ENCODE data around the gene FURIN. TPM values are rescaled to one million over a fixed set of nuclear protein-coding genes. Genes with fewer than 3 reads are reported as not detected.
A peak's percentile ranks its signal among the peaks of the same experiment; 100 is the strongest.

FURIN gene
- 19.3 TPM for polyA plus RNA-seq (2013, experiment 1 of 2)
- polyA plus RNA-seq (2013, experiment 2 of 2) = 19.0 TPM

DNA sequence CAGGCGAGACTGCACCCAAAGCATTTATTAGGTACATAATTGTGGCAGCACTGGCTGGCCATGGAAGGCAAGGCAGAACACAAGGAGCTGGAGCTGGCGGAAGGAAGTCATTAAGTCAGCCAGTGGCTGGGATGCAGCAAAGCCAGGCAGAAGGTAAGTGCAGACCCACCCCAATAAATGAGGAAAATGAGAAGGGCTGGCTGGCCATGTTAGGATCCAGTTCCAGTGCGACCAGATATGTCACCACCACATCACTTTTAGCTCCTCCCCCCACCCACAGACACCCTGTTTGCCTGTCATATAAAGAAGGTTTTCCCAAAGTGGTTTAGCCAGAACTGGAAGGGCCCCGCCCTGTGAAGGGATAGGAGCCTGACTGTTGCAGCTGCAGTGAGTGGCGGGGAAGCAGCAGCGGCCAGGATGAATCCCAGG, at the start of gene FURIN:
TSS of gene FURIN (plus strand) at position 328 of the 429 bp plus-strand sequence. CDS start 7,153 bp downstream, outside the sequence.
- Histone ChIP-seq H2BK120ac (ENCODE audit: low read depth, low read length) (no peak within 1 kb of the TSS), H3K14ac (ENCODE audit: low read length) (no peak within 1 kb of the TSS), H3K9me3 (replicated peaks in 1 of 2; ENCODE audit: control insufficient read depth in 2 of 2, insufficient read depth in 1 of 2, low read depth in 1 of 2, low read length in 2 of 2) (no peaks in the 10 kb centered on the region), H4K8ac (ENCODE audit: low read depth, low read length) (no peak within 1 kb of the TSS), H3K36me3 (replicated peaks in 1 of 2; ENCODE audit: control insufficient read depth in 2 of 2, insufficient read depth in 2 of 2, low read length in 2 of 2) (no peaks in the 10 kb centered on the region), H4K91ac (ENCODE audit: low read depth, low read length, poor library complexity) (peak within 1 kb of the TSS; percentile 58), H2BK15ac (ENCODE audit: low read length) (no peak within 1 kb of the TSS), H3K4me3 (ENCODE audit: low read length in 2 of 2) (no peak within 1 kb of the TSS), H3K18ac (ENCODE audit: low read length) (no peak within 1 kb of the TSS), H3K4me2 (ENCODE audit: insufficient read depth, low read length, poor library complexity, severe bottlenecking) (no peak within 1 kb of the TSS), H2BK12ac (ENCODE audit: low read length) (no peak within 1 kb of the TSS), H2AFZ (ENCODE audit: low read length) (peak within 1 kb of the TSS; percentile 50), H2BK5ac (ENCODE audit: low read length) (no peak within 1 kb of the TSS), H3K23ac (ENCODE audit: low read depth, low read length, poor library complexity) (no peak within 1 kb of the TSS), H3K27ac (replicated peaks; ENCODE audit: low read length) (no peak within 1 kb of the TSS), H3K79me1 (ENCODE audit: low read depth, low read length) (no peaks in the 10 kb centered on the region), H3K9ac (ENCODE audit: low read depth, low read length, poor library complexity) (peak within 1 kb of the TSS; percentile 53), H2AK5ac (ENCODE audit: low read depth, low read length) (peak within 1 kb of the TSS; percentile 10), H3K4me1 (ENCODE audit: control insufficient read depth in 2 of 2, insufficient read depth in 1 of 2, low read depth in 1 of 2, low read length in 2 of 2) (peaks cover 24 to 29% of the 10 kb centered on the region in 2 donors), H3K4ac (ENCODE audit: low read length) (no peak within 1 kb of the TSS), H3K27me3 (ENCODE audit: control insufficient read depth in 3 of 3, insufficient read depth in 3 of 3, low read depth in 1 of 3, low read length in 3 of 3) (no peaks in the 10 kb centered on the region)
- no CpG with 5 or more reads among the region's 6 CpGs for WGBS, 2 donors (ENCODE audit: extremely low coverage in 2 of 2, insufficient read length in 2 of 2, insufficient replicate concordance in 1 of 2)
- DNase-seq (ENCODE audit: low spot score) = no peak

DNA sequence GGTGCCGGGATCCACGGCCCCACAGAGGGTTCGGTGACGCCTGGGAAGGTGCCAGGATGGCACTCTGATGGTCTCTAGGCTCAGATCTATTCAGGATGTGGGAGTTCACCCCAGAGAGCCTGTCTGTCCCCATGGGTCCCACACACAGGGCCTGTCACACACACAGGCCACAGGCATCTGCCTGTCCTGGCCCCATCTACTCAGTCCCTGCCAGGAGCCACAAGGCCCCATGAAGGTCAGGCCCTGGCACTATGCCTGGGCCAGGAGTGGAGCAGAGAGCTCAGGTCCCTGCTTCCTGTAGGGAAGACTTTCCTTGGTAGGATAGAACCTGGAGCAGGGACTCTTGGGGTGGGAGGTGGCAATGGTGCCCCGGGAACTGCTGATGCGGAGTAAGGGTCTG, 49.0 kb upstream of the FURIN start:
- Histone ChIP-seq H3K36me3 (replicated peaks in 1 of 2; ENCODE audit: control insufficient read depth in 2 of 2, insufficient read depth in 2 of 2, low read length in 2 of 2) (peaks cover 11 to 19% of the 10 kb centered on the region in 2 donors), H3K4me1 (ENCODE audit: control insufficient read depth in 2 of 2, insufficient read depth in 1 of 2, low read depth in 1 of 2, low read length in 2 of 2) (peaks cover 0 to 2% of the 10 kb centered on the region in 2 donors), H3K9ac (ENCODE audit: low read depth, low read length, poor library complexity) (no peak overlapping the region), H3K23ac (ENCODE audit: low read depth, low read length, poor library complexity) (no peak overlapping the region), H2BK120ac (ENCODE audit: low read depth, low read length) (no peak overlapping the region), H2BK15ac (ENCODE audit: low read length) (no peak overlapping the region), H4K8ac (ENCODE audit: low read depth, low read length) (no peak overlapping the region), H3K14ac (ENCODE audit: low read length) (no peak overlapping the region), H3K79me1 (ENCODE audit: low read depth, low read length) (no peaks in the 10 kb centered on the region), H2BK5ac (ENCODE audit: low read length) (no peak overlapping the region), H2AK5ac (ENCODE audit: low read depth, low read length) (peak overlapping the region; percentile 81), H3K4me3 (ENCODE audit: low read length in 2 of 2) (no peak overlapping the region), H2AFZ (ENCODE audit: low read length) (no peak overlapping the region), H3K4me2 (ENCODE audit: insufficient read depth, low read length, poor library complexity, severe bottlenecking) (no peak overlapping the region), H3K4ac (ENCODE audit: low read length) (peak overlapping the region; percentile 66), H3K27me3 (ENCODE audit: control insufficient read depth in 3 of 3, insufficient read depth in 3 of 3, low read depth in 1 of 3, low read length in 3 of 3) (peaks cover 0 to 7% (median 0%) of the 10 kb centered on the region in 3 experiments), H3K9me3 (replicated peaks in 1 of 2; ENCODE audit: control insufficient read depth in 2 of 2, insufficient read depth in 1 of 2, low read depth in 1 of 2, low read length in 2 of 2) (no peaks in the 10 kb centered on the region), H4K91ac (ENCODE audit: low read depth, low read length, poor library complexity) (no peak overlapping the region), H2BK12ac (ENCODE audit: low read length) (peak overlapping the region; percentile 22), H3K27ac (replicated peaks; ENCODE audit: low read length) (no peak overlapping the region), H3K18ac (ENCODE audit: low read length) (peak overlapping the region; percentile 17)
- no CpG with 5 or more reads among the region's 6 CpGs for WGBS, 2 donors (ENCODE audit: extremely low coverage in 2 of 2, insufficient read length in 2 of 2, insufficient replicate concordance in 1 of 2)
- DNase-seq (ENCODE audit: low spot score) = no peak

DNA sequence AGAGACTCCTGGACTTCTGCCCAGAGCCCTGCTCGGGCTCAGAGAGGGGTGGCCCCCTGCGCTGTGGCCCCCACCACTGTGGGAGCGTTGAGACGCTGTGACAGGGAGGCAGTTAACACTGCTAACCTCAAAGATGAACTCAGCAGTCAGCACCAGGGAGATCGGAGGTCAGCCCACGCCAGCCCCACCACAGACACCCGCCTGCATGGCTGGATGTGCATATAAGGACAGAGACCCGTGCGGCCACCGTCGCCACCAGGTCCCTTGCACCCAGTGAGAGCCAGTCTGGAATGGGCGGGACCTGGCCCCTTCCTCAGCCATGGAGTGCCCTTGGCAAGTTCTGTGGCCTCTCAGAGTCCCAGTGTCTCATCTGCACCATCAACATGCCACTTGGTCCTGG, 48.5 kb upstream of the FURIN start:
- no CpG with 5 or more reads among the region's 12 CpGs for WGBS, 2 donors (ENCODE audit: extremely low coverage in 2 of 2, insufficient read length in 2 of 2, insufficient replicate concordance in 1 of 2)
- Histone ChIP-seq H3K27me3 (ENCODE audit: control insufficient read depth in 3 of 3, insufficient read depth in 3 of 3, low read depth in 1 of 3, low read length in 3 of 3) (peaks cover 0 to 7% (median 0%) of the 10 kb centered on the region in 3 experiments), H4K8ac (ENCODE audit: low read depth, low read length) (no peak overlapping the region), H2BK15ac (ENCODE audit: low read length) (no peak overlapping the region), H3K4me2 (ENCODE audit: insufficient read depth, low read length, poor library complexity, severe bottlenecking) (no peak overlapping the region), H3K23ac (ENCODE audit: low read depth, low read length, poor library complexity) (no peak overlapping the region), H3K14ac (ENCODE audit: low read length) (peak overlapping the region; percentile 47), H3K9ac (ENCODE audit: low read depth, low read length, poor library complexity) (no peak overlapping the region), H2BK120ac (ENCODE audit: low read depth, low read length) (no peak overlapping the region), H2BK5ac (ENCODE audit: low read length) (no peak overlapping the region), H3K4me1 (ENCODE audit: control insufficient read depth in 2 of 2, insufficient read depth in 1 of 2, low read depth in 1 of 2, low read length in 2 of 2) (peaks cover 0 to 2% of the 10 kb centered on the region in 2 donors), H2AFZ (ENCODE audit: low read length) (no peak overlapping the region), H3K4me3 (ENCODE audit: low read length in 2 of 2) (no peak overlapping the region), H4K91ac (ENCODE audit: low read depth, low read length, poor library complexity) (no peak overlapping the region), H3K4ac (ENCODE audit: low read length) (peak overlapping the region; percentile 66), H2BK12ac (ENCODE audit: low read length) (no peak overlapping the region), H3K9me3 (replicated peaks in 1 of 2; ENCODE audit: control insufficient read depth in 2 of 2, insufficient read depth in 1 of 2, low read depth in 1 of 2, low read length in 2 of 2) (no peaks in the 10 kb centered on the region), H3K79me1 (ENCODE audit: low read depth, low read length) (no peaks in the 10 kb centered on the region), H3K18ac (ENCODE audit: low read length) (no peak overlapping the region), H3K36me3 (replicated peaks in 1 of 2; ENCODE audit: control insufficient read depth in 2 of 2, insufficient read depth in 2 of 2, low read length in 2 of 2) (peaks cover 9 to 15% of the 10 kb centered on the region in 2 donors), H2AK5ac (ENCODE audit: low read depth, low read length) (peak overlapping the region; percentile 81), H3K27ac (replicated peaks; ENCODE audit: low read length) (no peak overlapping the region)
- DNase-seq (ENCODE audit: low spot score) = no peak

DNA sequence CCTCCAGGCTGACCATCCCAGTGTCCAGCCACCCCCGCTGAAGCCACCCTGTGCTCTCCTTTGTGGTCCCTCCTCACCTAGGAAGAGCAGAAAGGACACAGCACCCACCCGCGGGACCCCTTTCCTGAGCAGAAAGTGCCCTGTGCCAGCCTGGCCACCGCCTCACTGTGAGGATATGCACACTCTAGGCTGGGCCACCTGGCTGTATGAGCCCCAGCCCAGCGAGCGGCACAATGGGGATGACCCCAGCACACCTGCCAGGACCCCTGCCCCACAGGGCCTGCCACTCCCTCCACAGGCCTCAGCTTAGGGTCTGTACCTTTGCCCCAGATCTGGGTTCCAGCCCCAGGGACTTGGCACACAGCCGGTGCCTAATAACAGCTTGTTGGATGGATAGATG, 47.9 kb upstream of the FURIN start:
- Histone ChIP-seq H3K4ac (ENCODE audit: low read length) (no peak overlapping the region), H3K9me3 (replicated peaks in 1 of 2; ENCODE audit: control insufficient read depth in 2 of 2, insufficient read depth in 1 of 2, low read depth in 1 of 2, low read length in 2 of 2) (no peaks in the 10 kb centered on the region), H3K4me1 (ENCODE audit: control insufficient read depth in 2 of 2, insufficient read depth in 1 of 2, low read depth in 1 of 2, low read length in 2 of 2) (peaks cover 0 to 2% of the 10 kb centered on the region in 2 donors), H3K36me3 (replicated peaks in 1 of 2; ENCODE audit: control insufficient read depth in 2 of 2, insufficient read depth in 2 of 2, low read length in 2 of 2) (peaks cover 5 to 9% of the 10 kb centered on the region in 2 donors), H3K79me1 (ENCODE audit: low read depth, low read length) (no peaks in the 10 kb centered on the region), H3K9ac (ENCODE audit: low read depth, low read length, poor library complexity) (peak overlapping the region; percentile 32), H4K91ac (ENCODE audit: low read depth, low read length, poor library complexity) (no peak overlapping the region), H2BK5ac (ENCODE audit: low read length) (peak overlapping the region; percentile 20), H2AK5ac (ENCODE audit: low read depth, low read length) (peak overlapping the region; percentile 40), H3K27ac (replicated peaks; ENCODE audit: low read length) (no peak overlapping the region), H3K14ac (ENCODE audit: low read length) (peak overlapping the region; percentile 10), H4K8ac (ENCODE audit: low read depth, low read length) (peak overlapping the region; percentile 92), H3K4me3 (ENCODE audit: low read length in 2 of 2) (no peak overlapping the region), H3K18ac (ENCODE audit: low read length) (peak overlapping the region; percentile 21), H3K4me2 (ENCODE audit: insufficient read depth, low read length, poor library complexity, severe bottlenecking) (no peak overlapping the region), H2BK15ac (ENCODE audit: low read length) (no peak overlapping the region), H2AFZ (ENCODE audit: low read length) (no peak overlapping the region), H2BK120ac (ENCODE audit: low read depth, low read length) (no peak overlapping the region), H3K23ac (ENCODE audit: low read depth, low read length, poor library complexity) (no peak overlapping the region), H2BK12ac (ENCODE audit: low read length) (no peak overlapping the region), H3K27me3 (ENCODE audit: control insufficient read depth in 3 of 3, insufficient read depth in 3 of 3, low read depth in 1 of 3, low read length in 3 of 3) (peaks cover 0 to 7% (median 0%) of the 10 kb centered on the region in 3 experiments)
- DNase-seq (ENCODE audit: low spot score) = no peak
- WGBS, 2 donors (ENCODE audit: extremely low coverage in 2 of 2, insufficient read length in 2 of 2, insufficient replicate concordance in 1 of 2) = no CpG with 5 or more reads among the region's 7 CpGs
